K562 (cell line): ENCODE data around the gene CCDC54. TPM values are rescaled to one million over a fixed set of nuclear protein-coding genes. Genes with fewer than 3 reads are reported as not detected.

ENCODE experiments used
- ATAC-seq: fragments of 200-7000 bp; cut with Tn5 transposase; 3 replicates; pipeline ENCODE4 v1.9.1; 2020; ENCODE audit warnings: moderate library complexity
- BruUV-seq: library from RNA; stranded (reverse); fragments of 400-500 nt; replicated peaks from 2 replicates; lab custom pipeline; 2021; lab: Mats Ljungman, UMichigan
- CTCF ChIA-PET: fragments of 300-600 bp; formaldehyde crosslinking; extraction: SDS; loops from one replicate; lab custom pipeline; 2021; ENCODE audit warnings: low intra/inter-chr PET ratio; lab: Yijun Ruan, JAX
- POLR2A ChIA-PET: fragments of 300-600, 350-650 bp; sonication (Branson Sonifier 250); formaldehyde crosslinking; extraction: SDS; loops from one replicate; lab custom pipeline; 2021; ENCODE audit warnings: antibody characterized with exemption, inconsistent platforms; lab: Yijun Ruan, JAX
- DNase-seq, 4 experiments: peaks; one replicate each; pipeline versions ENCODE4 v3.0.0 to v3.0.0-alpha.2; 2011 to 2018; ENCODE audit warnings: low spot score in 3 of 4, mixed read lengths in 3 of 4; ENCODE audit errors: extremely low read depth in 1 of 4
- FAIRE-seq: peaks from 2 replicates; lab custom pipeline; 2011; peaks lifted over from hg19 to GRCh38; lab: Jason Lieb, UNC
- H2AFZ ChIP-seq: 2 replicates; pipeline ENCODE4 v1.6.0; 2011; ENCODE audit warnings: low read depth, low read length, control low read depth, inconsistent platforms
- H3K27ac ChIP-seq: fragments of 200-600 bp; 3 replicates; pipeline ENCODE4 v1.8.0; 2011; ENCODE audit warnings: low read depth, mild to moderate bottlenecking, control low read depth, inconsistent platforms, low read length, moderate library complexity, mixed read lengths; ENCODE audit errors: extremely low read depth
- H3K27me3 ChIP-seq, 2 experiments: fragments of 300-600 bp in 1 of 2; 2 replicates in 1 of 2; 3 replicates in 1 of 2; pipeline versions ENCODE4 v1.6.0 to v1.8.0; 2011; ENCODE audit warnings: inconsistent platforms in 2 of 2, low read length in 2 of 2, mild to moderate bottlenecking in 1 of 2, mixed read lengths in 1 of 2, moderate library complexity in 1 of 2; ENCODE audit not compliant: control insufficient read depth in 2 of 2, insufficient read depth in 2 of 2
- H3K36me3 ChIP-seq: fragments of 300-600 bp; 3 replicates; pipeline ENCODE4 v1.8.0; 2011; ENCODE audit warnings: mild to moderate bottlenecking, low read length, inconsistent platforms; ENCODE audit not compliant: control insufficient read depth, insufficient read depth
- H3K4me1 ChIP-seq, 2 experiments: fragments of 200-600 bp in 1 of 2; replicated peaks in 1 of 2; 2 replicates in 1 of 2; 3 replicates in 1 of 2; pipeline versions ENCODE4 v1.5.1 to v1.8.0; 2011; ENCODE audit warnings: inconsistent platforms in 2 of 2, low read length in 2 of 2, mild to moderate bottlenecking in 1 of 2, mixed read lengths in 1 of 2, moderate library complexity in 1 of 2; ENCODE audit not compliant: control insufficient read depth in 2 of 2, insufficient read depth in 2 of 2
- H3K4me2 ChIP-seq: 2 replicates; pipeline ENCODE4 v1.6.1; 2011; ENCODE audit warnings: low read length, control low read depth, inconsistent platforms, mixed read lengths; ENCODE audit not compliant: insufficient read depth
- H3K4me3 ChIP-seq: fragments of 200-600 bp; sonication (generic), shearing (Covaris generic); 2 replicates; pipeline ENCODE4 v1.5.1; 2016; ENCODE audit warnings: control low read depth, inconsistent platforms
- H3K79me2 ChIP-seq: fragments of 200-600 bp; 3 replicates; pipeline ENCODE4 v1.8.0; 2011; ENCODE audit warnings: low read length, inconsistent platforms; ENCODE audit not compliant: control insufficient read depth, insufficient read depth
- H3K9ac ChIP-seq, 2 experiments: 2 replicates each; pipeline versions ENCODE4 v1.6.0 to v1.6.1; 2011; ENCODE audit warnings: low read depth in 2 of 2, low read length in 2 of 2, control low read depth in 1 of 2, inconsistent platforms in 1 of 2, mild to moderate bottlenecking in 1 of 2, mixed read lengths in 1 of 2; ENCODE audit not compliant: insufficient read depth in 1 of 2
- H3K9me1 ChIP-seq: one replicate; pipeline ENCODE4 v1.6.0; 2011; ENCODE audit warnings: inconsistent platforms, mild to moderate bottlenecking, low read length, moderate library complexity; ENCODE audit not compliant: control insufficient read depth, insufficient read depth
- H3K9me3 ChIP-seq: replicated peaks from 2 replicates; pipeline ENCODE4 v1.5.1; 2011; ENCODE audit warnings: low read depth, low read length, inconsistent platforms; ENCODE audit not compliant: control insufficient read depth, insufficient read depth
- H4K20me1 ChIP-seq: replicated peaks from 2 replicates; pipeline ENCODE4 v1.6.1; 2011; ENCODE audit warnings: low read length, inconsistent platforms, mixed read lengths; ENCODE audit not compliant: control insufficient read depth, insufficient read depth
- CHD7 ChIP-seq: fragments of 200-600 bp; sonication (generic); IDR thresholded peaks from one replicate; pipeline ENCODE4 v1.6.1; 2012; ENCODE audit warnings: mild to moderate bottlenecking, low read depth, low read length, inconsistent platforms
- DNMT1 ChIP-seq: fragments of 450-650 bp; IDR thresholded peaks from 2 replicates; pipeline ENCODE4 v1.6.1; 2016; ENCODE audit warnings: antibody characterized with exemption, mild to moderate bottlenecking
- E2F3 ChIP-seq: fragments of 250-450 bp; sonication (Bioruptor Pico); IDR thresholded peaks from 2 replicates; pipeline ENCODE4 v1.4.0; 2020; ENCODE audit warnings: mild to moderate bottlenecking
- HNRNPK ChIP-seq: fragments of 200-400 bp; formaldehyde crosslinking; IDR thresholded peaks from one replicate; pipeline ENCODE4 v1.6.1; 2018; ENCODE audit warnings: mild to moderate bottlenecking, low read depth, low read length; ENCODE audit not compliant: poor library complexity, severe bottlenecking
- HOMEZ ChIP-seq: fragments of 250-450 bp; sonication (Bioruptor Pico); IDR thresholded peaks from 2 replicates; pipeline ENCODE4 v1.4.0; 2020; ENCODE audit warnings: mild to moderate bottlenecking, moderate library complexity
- MCM3 ChIP-seq: fragments of 450-650 bp; IDR thresholded peaks from 2 replicates; pipeline ENCODE4 v1.6.1; 2016
- NFE2L1 ChIP-seq: fragments of 450-650 bp; IDR thresholded peaks from 2 replicates; pipeline ENCODE4 v1.6.1; 2016; ENCODE audit warnings: missing genetic modification characterization, low read depth, mild to moderate bottlenecking, missing compliant biosample characterization, moderate library complexity, borderline replicate concordance
- TARDBP ChIP-seq: fragments of 450-650 bp; IDR thresholded peaks from 2 replicates; pipeline ENCODE4 v1.6.1; 2016
- U2AF1 ChIP-seq: fragments of 200-400 bp; formaldehyde crosslinking; optimal IDR thresholded peaks from 2 replicates; pipeline ENCODE3; 2017; ENCODE audit warnings: mild to moderate bottlenecking, low read depth, low read length, moderate library complexity
- ZNF445 ChIP-seq: fragments of 250-450 bp; sonication (Bioruptor Pico); IDR thresholded peaks from 2 replicates; pipeline ENCODE4 v1.4.0; 2020; ENCODE audit warnings: low read depth, mild to moderate bottlenecking, moderate library complexity
- WGBS: fragments of 100-300 bp; shearing (Covaris generic); methylation state at CpG from one replicate; pipeline ENCODE4 v1.1.6; 2016; ENCODE audit warnings: low coverage, mixed read lengths; ENCODE audit not compliant: insufficient coverage; ENCODE audit errors: missing lambda C conversion rate; 5-methylcytosine and 5-hydroxymethylcytosine counted together
- in situ Hi-C: fragments of 300-500 bp; cut with MboI; formaldehyde crosslinking; loops from 4 replicates; pipeline ENCODE4 v1.15.0; 2018; ENCODE audit warnings: inconsistent platforms, mixed read lengths
- intact Hi-C: fragments of 100-400 bp; cut with micrococcal nuclease; formaldehyde crosslinking; loops from 2 replicates; pipeline ENCODE4 v1.14.2; 2022
- polyA plus RNA-seq, 8 experiments: library from polyadenylated mRNA; depleted of rRNA in 4 of 8; stranded (reverse) in 5 of 8; unstranded in 3 of 8; fragments of >200 nt; fragmentation: Nextera tagmentation in 2 of 8; fragmentation: Illumina TruSeq in 1 of 8; extraction: Ambion mirVana in 2 of 8; extraction: Trizol in 1 of 8; gene quantifications; 2 replicates each; pipeline versions ENCODE4 v1.2.1 to v1.2.3, GENCODE V29; 2011 to 2014; ENCODE audit warnings: inconsistent platforms in 1 of 8, missing spikeins in 1 of 8
- total RNA-seq, 7 experiments: library from RNA; depleted of rRNA in 6 of 7; stranded (reverse); fragments of >200 nt in 6 of 7; fragmentation: Illumina TruSeq in 2 of 7; extraction: Trizol in 2 of 7; gene quantifications; 2 replicates each; pipeline versions ENCODE4 v1.2.1 to v1.2.3, GENCODE V29; 2011 to 2021; ENCODE audit warnings: low replicate concordance in 1 of 7

The CCDC54 gene
- total and polyA plus RNA-seq, 9 of the 15 experiments (the other 6 are each of a cell fraction or from before 2014, with no cell fraction given): not detected

- no peaks in the 10 kb centered on the region for H3K4me1 ChIP-seq
- no peaks in the 10 kb centered on the region for H3K9me3 ChIP-seq
- ChIA-PET CTCF (no interaction called here), POLR2A (no interaction called here)
- no peak overlapping the region for H3K9ac ChIP-seq
- ATAC-seq (no peak), FAIRE-seq (no peak), DNase-seq (no peak)
- H3K79me2 ChIP-seq: no peaks in the 10 kb centered on the region
- in situ Hi-C loops (no loop called here), intact Hi-C loops (no loop called here)
- H3K4me3 ChIP-seq: no peak overlapping the region
- H3K27me3 ChIP-seq: no peaks in the 10 kb centered on the region
- H4K20me1 ChIP-seq: no peaks in the 10 kb centered on the region
- H3K9me1 ChIP-seq: no peaks in the 10 kb centered on the region
- no peak overlapping the region for H3K27ac ChIP-seq
- no peak overlapping the region for H2AFZ ChIP-seq
- H3K36me3 ChIP-seq: no peaks in the 10 kb centered on the region
- H3K4me2 ChIP-seq: no peak overlapping the region
- no TSS peak for BruUV-seq
- WGBS: 0% methylated on average over 3 of the region's 3 CpGs
- TF ChIP-seq E2F3 (CRISPR knock-in tag): no peak
- TF ChIP-seq HOMEZ (CRISPR knock-in tag): no peak
- no peak for TF ChIP-seq ZNF445 (CRISPR knock-in tag)
- no peak for TF ChIP-seq HNRNPK
- no peak for TF ChIP-seq CHD7
- TF ChIP-seq DNMT1: no peak
- no peak for TF ChIP-seq NFE2L1
- no peak for TF ChIP-seq U2AF1
- no peak for TF ChIP-seq MCM3
- TF ChIP-seq TARDBP: no peak
Measured at GRCh38 chr3:107392549-107393165, 15.4 kb downstream of the CCDC54 start.
